NOMO-1 treated with DMSO at 0.1 percent for 48 hours (cell line): Measurements from ENCODE around the gene GDF9.

Experiments used
- DNase-seq: peaks from one replicate; lab custom pipeline; 2025; ENCODE audit not compliant: unreplicated experiment; lab: John Stamatoyannopoulos, UW

Gene GDF9

DNA sequence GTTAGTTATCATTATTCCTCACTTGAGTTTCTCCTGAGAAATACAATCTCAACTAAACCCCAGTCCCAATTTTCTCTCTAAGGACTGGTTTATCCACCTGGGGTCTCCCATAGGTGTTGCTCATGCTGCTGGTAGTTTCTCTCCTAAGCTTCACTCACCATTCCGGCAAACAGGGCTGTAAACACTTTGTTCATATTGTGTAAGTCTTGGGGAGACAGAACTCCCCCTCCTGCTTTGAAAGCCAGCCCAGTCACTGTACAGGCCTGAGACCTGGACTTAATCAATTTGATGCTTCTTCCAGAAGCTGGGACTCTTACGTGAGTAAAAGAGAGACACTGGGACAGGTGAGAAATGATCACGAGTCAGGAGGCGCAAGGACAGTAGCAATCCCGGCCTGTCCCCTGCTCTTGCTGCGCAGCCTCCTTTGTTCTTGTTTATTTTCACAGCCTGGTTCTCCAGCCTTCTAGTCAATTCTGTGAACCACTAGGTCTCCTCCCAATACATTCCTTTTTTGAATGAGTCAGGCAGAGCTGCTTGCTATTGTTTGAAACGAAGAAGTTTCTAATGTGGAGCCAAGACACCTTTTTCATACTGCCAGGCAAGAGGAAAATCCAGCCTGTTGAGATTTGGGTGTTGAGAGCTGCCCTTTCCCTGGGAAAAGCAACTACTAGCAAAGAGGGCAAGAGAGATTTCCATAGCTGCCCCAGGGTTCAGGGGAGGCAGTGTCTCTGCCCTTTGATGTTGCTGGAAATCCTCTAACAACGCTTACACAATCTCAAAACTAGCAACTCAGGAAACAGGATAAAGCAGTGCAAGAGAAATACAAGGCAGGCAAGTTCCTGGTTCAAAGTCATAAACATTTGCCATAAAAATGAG lies 26.6 kb downstream of the GDF9 start:
- peak; percentile 34 for DNase-seq

DNA sequence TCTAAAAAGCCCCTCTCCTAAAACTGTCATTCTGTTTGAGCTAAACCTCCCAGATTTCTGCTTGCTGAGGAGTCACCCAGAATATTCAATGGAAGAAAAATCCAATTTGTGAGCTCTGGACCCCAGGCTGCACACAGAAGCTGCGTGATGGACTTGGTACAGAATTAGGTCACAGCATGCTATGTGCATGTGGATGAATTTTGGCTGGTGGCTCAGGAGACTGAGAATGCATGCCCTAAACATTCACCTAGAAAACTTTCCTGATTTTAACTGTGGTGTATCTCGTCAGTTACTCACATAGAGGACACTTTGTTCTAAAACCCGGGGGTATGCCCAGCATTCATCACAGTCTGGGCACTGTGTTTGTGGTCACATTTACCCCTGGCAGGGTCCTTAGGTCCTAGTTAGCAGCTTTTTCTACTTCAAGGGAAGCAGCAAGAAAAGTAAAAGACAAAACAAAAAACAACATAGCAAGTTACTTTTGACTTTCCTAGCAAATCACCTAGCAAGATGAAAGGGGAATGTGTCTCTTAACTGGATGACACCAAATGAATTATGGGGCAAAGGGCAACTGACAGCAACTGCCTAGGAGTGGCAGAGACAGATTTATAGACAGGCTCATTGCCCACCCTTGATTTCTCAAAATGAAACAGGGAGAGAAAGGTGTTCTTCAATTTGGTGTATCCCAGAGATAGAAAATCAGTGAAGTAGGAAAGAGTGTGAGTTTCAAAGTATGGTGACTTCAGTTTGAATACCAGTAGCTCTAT lies 27.6 kb downstream of the GDF9 start:
- DNase-seq = no peak

DNA sequence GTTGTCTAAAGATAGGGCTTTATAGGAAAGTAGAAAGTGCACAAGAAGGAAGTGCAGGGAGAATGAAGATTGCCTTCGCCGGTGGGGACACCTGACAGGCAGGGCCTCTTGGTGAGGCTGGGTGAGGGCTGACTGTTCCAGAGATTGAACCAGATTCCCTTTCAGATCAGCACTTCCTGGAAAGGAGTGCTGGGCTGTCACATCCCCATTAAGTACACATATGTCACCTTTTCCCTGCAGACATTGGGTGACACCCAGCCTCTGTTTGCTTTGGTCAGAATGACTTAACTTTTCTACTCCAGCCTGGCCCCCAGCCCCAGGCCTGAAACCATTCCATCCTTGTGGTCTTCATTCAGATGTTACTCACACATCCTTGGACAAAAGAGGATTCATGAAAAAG lies 28.4 kb downstream of the GDF9 start:
- DNase-seq = no peak

DNA sequence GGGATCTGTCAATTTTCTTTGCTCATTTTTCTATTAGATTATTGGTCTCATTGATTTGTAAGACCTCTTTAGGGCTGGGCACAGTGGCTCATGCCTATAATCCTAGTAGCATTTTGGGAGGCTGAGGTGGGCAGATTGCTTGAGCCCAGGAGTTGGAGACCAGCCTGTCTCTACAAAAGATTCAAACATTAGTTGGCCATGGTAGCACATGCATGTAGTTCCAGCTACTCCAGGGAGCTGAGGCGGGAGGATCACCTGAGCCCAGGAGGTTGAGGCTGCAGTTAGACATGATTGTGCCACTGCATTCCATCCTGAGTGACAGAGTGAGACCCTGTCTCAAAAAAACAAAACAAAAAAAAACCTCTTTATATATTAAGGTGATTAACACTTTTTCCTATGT lies 29.4 kb downstream of the GDF9 start:
- DNase-seq = no peak

DNA sequence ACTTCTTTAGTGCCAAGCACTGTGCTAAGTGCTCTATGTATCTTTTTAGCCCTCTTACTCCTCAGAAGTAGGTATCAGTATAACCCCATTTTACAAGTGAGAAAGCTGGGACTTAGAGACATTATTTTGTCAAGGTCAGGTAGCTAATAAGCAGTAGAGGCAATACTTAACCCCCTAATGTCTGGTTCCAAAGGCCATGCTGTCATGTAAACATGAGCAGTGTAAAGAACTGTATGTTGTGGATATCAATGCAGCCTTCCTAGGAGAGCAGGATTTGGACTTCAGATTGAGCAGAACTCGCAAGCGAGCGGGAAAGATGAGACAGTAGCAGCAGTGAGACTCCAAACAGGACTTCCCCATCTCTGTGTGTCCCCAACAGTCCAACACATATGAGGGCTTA lies 32.2 kb downstream of the GDF9 start:
- no peak for DNase-seq

DNA sequence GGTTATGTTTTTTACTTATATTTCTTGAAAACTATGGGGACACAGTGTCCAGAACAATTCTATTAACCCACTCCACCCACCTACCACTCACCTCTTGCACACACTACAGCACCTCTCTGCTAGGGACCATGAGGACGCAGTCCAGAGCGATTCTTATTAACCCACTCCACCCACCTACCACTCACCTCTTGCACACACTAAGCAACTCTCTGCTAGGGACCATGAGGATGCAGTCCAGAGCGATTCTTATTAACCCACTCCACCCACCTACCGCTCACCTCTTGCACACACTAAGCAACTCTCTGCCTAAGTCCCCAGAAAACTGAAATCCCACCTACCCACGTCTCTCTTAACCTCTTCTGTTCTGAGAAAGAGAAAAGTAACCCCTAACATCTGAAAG lies 33.7 kb downstream of the GDF9 start:
- DNase-seq = no peak

DNA sequence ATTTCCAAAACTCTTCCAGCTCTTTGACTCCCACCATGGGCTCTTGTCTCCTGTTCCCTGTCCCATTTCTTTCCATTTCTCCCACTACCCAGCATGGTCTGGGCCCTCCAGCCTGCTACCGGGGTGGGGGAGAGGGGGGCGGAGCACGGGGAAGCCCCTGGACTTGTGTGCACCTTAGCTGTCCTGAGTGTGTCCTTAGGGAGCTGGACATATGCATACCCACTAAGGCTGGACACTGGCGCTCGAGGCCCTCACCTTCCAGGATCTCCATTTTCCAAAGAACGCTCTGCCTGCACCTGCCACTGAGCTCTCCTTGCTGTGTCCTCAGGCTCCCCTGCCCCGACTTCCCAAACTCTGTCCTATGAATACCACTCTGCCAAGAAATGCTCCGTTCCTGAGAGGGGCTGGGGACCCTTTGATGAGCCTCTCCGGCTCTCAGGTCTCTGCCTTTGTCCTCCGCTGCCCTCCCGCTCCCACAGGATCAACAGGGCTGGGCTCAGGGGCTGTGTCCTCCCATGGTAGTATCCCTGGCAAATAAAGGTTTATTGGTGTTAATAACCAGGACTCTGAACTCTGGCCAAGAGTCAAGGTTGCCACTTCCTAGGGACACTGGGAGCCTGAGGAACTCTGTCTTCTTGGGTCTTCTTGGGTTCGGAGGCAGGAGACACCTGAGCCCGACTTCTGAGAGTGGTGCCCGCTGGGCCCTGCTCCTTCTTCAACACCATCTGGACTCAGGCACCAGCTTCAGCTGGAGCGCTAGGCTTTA lies 35.0 kb downstream of the GDF9 start:
- no peak for DNase-seq

DNA sequence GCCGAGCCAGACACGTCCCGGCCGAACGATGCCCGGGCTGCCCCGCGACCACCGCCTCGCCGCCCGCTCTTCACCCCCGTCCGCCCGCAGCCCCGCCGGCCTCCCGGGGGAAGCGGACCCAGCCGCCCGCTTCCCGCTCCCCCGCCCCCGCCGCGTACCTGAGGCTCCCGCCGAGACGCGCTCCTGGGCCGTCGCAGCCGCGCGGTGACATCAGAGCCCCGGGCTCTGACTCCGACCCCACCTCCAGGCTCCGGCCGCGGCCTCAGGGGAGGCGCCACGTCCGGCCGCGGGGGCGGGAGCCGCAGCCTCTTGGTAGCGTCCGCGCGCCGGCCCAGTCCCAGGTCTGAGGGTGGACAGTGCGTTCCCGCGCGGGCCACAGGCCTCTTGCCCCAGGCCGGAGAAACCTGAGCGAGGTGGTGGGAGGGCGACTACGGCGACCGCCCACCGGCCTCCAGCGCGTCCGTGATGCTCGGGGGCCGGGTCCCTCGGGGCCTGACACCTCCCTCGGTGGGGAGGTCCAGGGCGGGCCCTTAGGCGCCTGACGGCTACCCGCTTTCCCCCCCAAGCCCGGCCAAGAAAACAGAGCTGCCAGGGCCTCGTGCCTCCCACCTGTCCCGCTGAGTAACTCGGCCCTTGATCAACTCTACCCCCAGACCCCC lies 35.7 kb downstream of the GDF9 start, which contains the start of gene SHROOM1:
SHROOM1 (minus strand) TSS at position 212 of the 659 bp plus-strand sequence. CDS start 4,507 bp downstream, outside the sequence.
- peak; percentile 15 for DNase-seq

DNA sequence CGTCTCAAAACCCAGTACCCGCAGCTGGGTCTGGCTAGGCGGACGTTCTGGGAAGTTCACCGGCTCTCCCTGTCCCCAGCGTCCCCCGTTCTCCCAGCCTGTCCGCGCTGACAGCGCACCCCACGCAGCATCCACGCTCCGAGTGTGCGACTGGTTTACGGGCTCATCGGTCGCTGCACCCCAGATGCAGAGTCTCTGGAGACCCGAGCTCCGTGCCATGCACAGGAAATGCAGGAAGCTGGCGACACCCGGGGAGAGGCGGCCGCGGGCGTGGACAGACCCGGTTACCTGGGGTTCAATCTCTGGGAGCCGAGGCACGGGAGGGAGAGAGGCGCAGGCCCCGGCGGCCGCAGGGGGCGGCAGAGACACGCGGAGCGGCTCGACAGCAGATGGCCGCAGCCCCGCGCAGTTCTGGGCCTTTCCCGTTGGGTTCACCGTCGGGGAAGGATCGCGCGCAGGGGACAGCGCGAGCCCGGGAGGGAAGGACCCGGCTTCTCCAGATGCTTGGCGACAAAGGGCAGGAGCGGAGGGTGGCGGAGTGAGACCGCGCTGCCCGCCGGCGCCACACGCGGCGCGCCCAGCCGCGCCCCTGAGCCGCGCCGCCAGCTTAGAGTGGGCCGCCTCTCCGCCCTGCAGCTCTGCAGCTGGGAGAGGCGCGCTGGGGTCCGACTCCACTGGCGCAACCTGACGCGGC lies 36.4 kb downstream of the GDF9 start:
- DNase-seq = peak; percentile 57

DNA sequence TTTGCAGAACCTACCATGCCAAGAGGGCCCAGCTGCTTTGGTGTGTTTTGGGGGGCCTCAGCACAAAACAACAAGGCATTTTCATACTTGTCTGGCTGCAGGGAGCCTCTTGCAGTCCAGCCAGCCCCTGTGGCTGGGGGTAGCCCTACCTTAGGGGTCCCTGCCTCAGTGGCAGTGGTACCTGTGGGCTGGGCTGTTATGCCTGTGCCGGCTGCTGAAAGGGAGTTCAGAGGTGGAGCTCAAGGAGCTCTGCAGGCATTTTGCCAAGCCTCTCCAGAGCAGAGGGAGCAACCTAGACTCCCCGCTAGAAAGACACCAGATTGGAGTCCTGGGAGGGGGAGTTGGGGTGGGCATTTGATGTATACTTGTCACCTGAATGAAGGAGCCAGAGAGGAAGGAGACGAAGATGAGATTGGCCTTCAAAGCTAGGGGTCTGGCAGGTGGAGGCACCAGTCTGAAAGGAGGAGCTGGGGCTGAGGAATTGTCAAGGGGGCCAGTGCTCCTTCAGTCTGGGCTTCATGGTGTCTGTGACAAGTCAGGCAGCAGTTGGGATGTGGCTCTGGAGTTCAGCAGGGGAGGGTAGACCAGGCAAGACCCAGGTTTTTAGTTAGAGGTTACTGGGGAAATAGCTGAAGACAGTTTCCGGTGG lies 37.3 kb downstream of the GDF9 start:
- no peak for DNase-seq

DNA sequence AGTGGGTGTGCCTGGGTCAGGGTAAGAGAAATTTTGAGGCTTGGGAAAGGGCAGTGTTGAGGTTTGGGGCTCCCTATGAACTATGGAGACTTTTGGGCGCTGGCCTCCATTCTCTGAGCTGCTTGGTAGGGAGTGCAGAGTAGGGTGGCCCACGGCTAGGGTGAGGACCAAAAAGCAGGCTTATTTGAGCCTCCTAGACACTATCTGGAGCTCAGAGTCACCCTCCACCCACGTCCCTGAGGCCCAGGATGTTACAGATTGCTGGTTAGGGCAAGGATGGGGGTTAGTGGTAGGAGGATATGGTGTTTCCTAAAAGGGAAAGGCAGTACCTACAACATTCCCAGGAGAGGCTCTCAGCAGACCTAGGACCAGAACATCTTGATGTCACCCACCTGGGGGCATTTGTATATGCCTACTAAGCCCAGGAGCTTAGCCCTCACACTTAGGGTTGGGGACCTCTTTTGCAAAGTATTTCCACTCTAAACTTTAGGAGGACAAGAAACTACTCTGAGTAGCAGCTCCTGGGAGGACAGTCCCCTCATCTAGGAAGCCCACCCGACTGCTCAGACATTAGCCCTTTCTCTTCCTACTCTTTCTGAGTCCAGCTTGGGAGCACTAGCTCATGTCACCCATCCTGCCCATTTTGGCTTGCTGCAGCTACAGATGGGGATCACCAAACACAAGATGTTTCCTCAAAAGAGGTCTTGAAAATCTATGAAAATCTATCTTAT lies 38.2 kb downstream of the GDF9 start:
- DNase-seq = no peak

DNA sequence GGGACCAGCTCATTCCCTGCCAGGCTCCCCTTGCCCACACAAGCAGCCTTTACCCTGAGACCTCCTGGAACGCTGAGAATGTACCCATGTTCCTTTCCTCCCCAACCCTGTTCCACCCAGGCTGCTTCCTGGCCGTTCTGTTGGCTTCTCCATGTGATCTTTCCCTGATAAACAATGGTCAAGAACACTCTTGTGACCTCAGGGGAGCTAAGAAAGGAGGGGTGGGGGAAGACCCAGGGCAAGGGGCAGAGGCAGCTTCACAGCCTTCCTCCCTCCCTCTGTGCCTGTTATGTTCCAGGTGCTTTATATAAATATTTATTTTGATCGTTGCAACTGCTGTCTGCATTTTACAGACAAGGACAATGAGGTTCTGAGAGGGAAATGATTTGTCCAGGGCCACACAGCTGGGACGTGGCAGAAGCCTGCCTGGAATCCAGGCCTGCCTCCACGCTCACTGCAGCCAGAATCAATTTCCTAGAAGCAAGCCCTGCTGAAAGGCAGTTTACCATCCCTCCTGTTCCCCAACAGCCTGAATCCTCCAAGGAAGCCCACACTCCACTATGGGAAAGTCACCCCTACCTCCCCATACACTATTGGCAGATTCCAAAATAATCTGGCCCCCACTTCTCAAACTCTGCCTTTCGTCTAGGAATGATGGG lies 39.7 kb downstream of the GDF9 start:
- no peak for DNase-seq

DNA sequence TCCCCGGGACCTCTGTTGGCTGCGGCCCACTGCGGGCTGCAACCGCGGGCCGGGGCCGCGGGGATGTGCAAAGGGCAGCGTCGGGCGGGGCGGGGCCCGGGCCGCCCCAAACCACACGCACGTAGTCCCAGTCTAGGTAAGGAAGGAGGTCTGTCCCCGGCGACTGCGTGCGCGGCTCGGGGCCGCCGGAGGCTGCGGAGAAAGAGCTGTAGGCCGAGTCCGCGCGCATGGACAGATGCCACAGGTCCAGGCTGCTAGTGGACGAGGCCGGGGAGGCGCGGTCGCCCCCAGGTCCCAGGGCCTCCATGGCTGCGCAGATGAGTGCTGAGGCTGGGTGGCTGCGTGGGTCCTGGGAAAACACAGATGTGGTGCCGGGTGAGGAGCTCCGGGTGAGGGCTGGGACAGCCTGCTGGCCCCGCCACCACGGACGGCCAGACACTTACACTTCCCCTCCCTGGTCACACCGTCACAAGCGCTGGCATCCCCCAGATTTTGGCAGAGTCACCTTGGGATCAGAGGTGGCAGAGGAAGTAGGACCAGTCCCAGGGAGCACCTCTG lies 40.4 kb downstream of the GDF9 start:
- DNase-seq = no peak

DNA sequence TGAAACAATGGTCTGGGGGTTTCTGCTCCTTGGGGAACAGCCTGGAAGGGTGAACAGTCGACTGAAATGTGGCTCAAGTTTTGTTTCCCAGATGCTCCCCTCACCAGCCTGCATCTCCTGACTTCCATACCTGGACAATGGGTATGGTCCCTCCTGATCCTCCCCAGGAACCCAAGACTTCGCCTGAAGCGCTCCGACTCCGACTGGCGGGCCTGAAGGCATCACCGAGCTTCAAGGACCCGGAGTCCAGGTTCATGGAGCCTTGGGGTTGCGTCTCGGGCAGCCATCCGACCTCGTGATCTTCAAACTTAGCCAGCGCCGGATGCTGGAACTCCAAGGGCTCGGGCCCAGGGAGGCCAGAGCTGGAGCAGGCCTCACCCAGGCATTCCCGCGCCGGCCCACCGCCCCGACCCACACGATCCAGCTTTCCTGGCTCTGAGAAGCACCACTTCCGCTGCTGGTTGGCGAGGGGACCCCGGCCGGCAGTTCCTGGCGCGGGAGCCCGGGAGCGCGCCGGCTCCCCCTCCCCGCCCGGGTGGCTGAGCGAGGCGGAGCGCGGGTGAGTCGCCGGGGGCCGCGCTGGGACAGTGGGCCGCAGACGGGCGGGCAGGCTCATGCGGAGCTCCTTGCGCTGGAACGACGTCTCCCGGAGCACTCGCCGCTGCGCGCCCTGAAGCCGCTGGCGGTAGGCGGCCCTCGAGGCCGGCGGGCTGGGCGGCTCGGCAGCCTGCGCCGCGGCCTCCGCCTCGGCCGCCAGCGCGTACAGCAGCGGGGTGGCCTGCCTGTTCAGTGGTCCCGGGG lies 41.0 kb downstream of the GDF9 start:
- DNase-seq = no peak

DNA sequence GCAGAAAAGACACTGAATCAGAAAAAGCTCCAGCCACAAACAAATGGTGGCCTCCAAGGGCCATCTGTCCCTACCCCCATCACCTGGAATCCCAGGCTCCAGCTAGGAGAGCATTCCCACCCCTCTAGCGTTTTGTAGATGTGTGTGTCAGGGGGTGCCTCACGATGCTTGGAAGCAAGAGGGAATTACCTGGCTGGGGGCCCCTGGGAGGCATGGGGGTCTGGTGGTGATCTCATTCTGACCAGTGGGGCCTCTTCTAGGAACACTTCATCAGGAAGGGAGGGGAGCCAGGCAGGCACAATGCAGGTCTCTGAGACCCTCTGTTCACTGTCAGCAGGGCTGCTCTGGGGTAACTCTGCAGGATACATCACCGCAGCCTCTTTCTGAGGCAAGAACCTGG lies 41.8 kb downstream of the GDF9 start:
- no peak for DNase-seq

DNA sequence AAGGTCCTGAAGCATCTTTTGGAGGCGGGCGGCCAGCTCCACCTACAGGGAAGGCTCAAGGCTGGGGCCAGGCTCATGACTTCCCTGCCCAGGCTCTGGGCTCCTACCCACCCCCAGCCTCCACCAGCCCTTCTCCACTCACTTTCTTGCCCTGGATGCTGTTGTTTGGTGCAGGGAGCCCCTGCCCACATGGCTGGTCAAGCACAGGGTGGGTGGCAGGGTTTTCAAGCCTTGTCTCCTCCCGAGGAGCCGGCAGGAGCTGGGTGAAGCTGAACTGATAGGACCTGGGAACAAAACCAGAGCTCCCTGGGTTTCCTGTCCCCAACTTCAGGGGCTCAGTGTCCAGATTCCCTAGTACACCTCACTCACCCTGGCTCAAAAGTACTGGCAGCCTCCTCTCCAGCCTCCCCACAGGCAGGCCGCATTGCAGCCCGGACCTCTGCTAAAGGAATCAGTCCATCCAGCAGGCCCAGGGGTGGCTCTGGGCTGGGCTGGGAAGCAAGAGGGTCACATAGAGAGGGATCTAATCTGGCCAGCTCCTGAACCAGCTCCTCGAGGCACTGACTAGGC lies 42.7 kb downstream of the GDF9 start:
- DNase-seq = no peak
